Activated CD4-positive, alpha-beta T cell treated with anti-CD3 and anti-CD28 coated beads for 24 hours (primary cell): Measurements from ENCODE around the gene NXPH3.

ENCODE experiments used
- DNase-seq, 2 donors: peaks; one replicate each; pipeline ENCODE4 v3.0.0-alpha.2; 2020; ENCODE audit warnings: low read depth in 2 of 2

Gene NXPH3

DNA sequence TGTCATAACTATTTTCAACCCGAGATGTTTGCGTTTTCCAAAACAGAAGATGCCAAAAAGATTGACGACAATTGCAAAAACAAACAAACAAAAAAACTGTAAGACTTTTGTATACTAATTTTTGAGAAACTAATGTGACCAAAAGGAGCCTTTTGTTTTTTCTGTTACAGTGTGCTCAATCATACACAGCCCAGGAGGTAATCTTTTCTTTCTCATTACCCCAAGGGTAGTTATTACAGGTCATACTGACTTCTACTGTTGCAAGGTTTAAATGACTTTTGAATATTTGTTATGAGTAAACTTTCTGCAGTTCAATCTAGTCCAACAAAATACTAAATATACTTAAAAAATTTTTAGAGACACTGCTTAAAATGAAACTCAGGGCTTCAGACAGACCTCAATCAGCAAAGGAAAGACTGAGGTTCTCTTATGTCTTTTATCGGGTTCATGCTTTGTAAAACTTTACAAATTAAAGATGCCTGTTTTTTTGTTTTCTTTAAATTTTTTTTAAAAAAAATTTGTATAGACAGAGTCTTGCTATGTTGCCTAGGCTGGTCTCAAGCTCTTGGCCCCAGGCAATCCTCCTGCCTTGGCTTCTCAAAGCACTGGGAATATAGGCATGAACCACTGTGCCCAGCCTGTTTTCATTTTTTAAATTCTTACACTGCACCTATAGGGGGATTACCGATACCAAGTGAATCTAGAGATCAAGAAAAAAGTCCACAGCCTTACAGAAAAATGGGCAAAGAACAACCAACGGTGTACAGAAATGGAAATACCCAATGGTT lies 54.6 kb downstream of the NXPH3 start:
- DNase-seq, result no peak

DNA sequence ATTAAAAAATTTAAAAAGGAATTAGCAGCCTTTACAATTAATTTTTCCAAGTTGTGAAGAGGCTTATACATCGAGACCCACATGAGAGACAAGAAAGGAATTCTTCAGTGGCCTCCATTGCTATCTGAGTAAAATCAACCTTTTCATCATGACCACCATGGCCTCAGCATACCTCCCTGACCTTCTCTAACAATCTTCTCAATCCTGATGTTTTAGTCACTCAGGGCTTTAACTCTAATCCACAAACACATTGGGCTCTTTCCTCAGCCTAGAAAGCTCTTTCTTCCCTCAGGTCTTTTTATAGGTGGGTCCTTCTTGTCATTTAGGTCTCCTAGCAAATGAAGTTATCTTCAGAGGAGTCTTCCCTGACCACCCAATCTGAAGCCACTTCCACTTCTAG lies 55.8 kb downstream of the NXPH3 start:
- DNase-seq, result no peak
